MM.1S (cell line): ENCODE data around the gene CCNT2.
A peak's percentile ranks its signal among the peaks of the same experiment; 100 is the strongest.

Experiments used
- DNase-seq: peaks from one replicate; pipeline ENCODE4 v3.0.0-alpha.2; 2015
- H2AFZ ChIP-seq: fragments of 300-600 bp; sonication (generic); 2 replicates; pipeline ENCODE4 v1.6.0; 2016; ENCODE audit warnings: antibody characterized with exemption, low read length
- H3F3A ChIP-seq: fragments of 300-600 bp; sonication (generic); 2 replicates; pipeline ENCODE4 v1.6.1; 2016; ENCODE audit warnings: mild to moderate bottlenecking, antibody characterized with exemption, low read length, moderate library complexity, mixed read lengths; ENCODE audit not compliant: insufficient read depth
- H3K27ac ChIP-seq: fragments of 300-600 bp; sonication (generic); 2 replicates; pipeline ENCODE4 v1.5.1; 2016; ENCODE audit warnings: mild to moderate bottlenecking, low read length
- H3K27me3 ChIP-seq: fragments of 300-600 bp; sonication (generic); replicated peaks from 2 replicates; pipeline ENCODE4 v1.6.0; 2016; ENCODE audit warnings: low read length; ENCODE audit not compliant: insufficient read depth
- H3K36me3 ChIP-seq: fragments of 300-600 bp; sonication (generic); replicated peaks from 2 replicates; pipeline ENCODE4 v1.6.1; 2016; ENCODE audit warnings: mild to moderate bottlenecking, low read length, mixed read lengths; ENCODE audit not compliant: insufficient read depth
- H3K4me1 ChIP-seq: fragments of 300-600 bp; sonication (generic); 2 replicates; pipeline ENCODE4 v1.6.1; 2016; ENCODE audit warnings: low read length, mixed read lengths
- H3K4me2 ChIP-seq: fragments of 300-600 bp; sonication (generic); 2 replicates; pipeline ENCODE4 v1.6.0; 2016; ENCODE audit warnings: low read depth, low read length
- H3K4me3 ChIP-seq: fragments of 300-600 bp; sonication (generic); 2 replicates; pipeline ENCODE4 v1.5.1; 2016; ENCODE audit warnings: low read length, mixed read lengths
- H3K79me2 ChIP-seq: fragments of 300-600 bp; sonication (generic); 2 replicates; pipeline ENCODE4 v1.6.1; 2016; ENCODE audit warnings: mixed run types, low read length, mixed read lengths
- H3K9ac ChIP-seq: fragments of 300-600 bp; sonication (generic); 2 replicates; pipeline ENCODE4 v1.6.1; 2016; ENCODE audit warnings: low read length, mixed read lengths
- H3K9me2 ChIP-seq: fragments of 300-600 bp; sonication (generic); replicated peaks from 2 replicates; pipeline ENCODE4 v1.6.1; 2016; ENCODE audit warnings: mild to moderate bottlenecking, low read length, mixed read lengths; ENCODE audit not compliant: insufficient read depth
- H3K9me3 ChIP-seq: fragments of 300-600 bp; sonication (generic); replicated peaks from 2 replicates; pipeline ENCODE4 v1.6.1; 2016; ENCODE audit warnings: mild to moderate bottlenecking, low read length, mixed read lengths; ENCODE audit not compliant: insufficient read depth
- H4K20me1 ChIP-seq: fragments of 300-600 bp; sonication (generic); 2 replicates; pipeline ENCODE4 v1.6.1; 2016; ENCODE audit warnings: mild to moderate bottlenecking, low read length, moderate library complexity, mixed read lengths; ENCODE audit not compliant: insufficient read depth
- EZH2 ChIP-seq: fragments of 300-600 bp; sonication (generic); optimal IDR thresholded peaks from 2 replicates; pipeline ENCODE3; 2017; ENCODE audit warnings: low read depth, mild to moderate bottlenecking, antibody characterized with exemption, low read length, mixed read lengths
- EZH2phosphoT487 ChIP-seq: fragments of 300-600 bp; sonication (generic); IDR thresholded peaks from 2 replicates; pipeline ENCODE4 v1.6.1; 2018; ENCODE audit warnings: antibody characterized with exemption, low read length
- TF ChIP-seq, protein P1 (sequence below): fragments of 300-600 bp; sonication (generic); IDR thresholded peaks from 2 replicates; pipeline ENCODE4 v1.5.1; 2016; ENCODE audit warnings: antibody characterized with exemption, low read length, mixed read lengths

Gene CCNT2

DNA sequence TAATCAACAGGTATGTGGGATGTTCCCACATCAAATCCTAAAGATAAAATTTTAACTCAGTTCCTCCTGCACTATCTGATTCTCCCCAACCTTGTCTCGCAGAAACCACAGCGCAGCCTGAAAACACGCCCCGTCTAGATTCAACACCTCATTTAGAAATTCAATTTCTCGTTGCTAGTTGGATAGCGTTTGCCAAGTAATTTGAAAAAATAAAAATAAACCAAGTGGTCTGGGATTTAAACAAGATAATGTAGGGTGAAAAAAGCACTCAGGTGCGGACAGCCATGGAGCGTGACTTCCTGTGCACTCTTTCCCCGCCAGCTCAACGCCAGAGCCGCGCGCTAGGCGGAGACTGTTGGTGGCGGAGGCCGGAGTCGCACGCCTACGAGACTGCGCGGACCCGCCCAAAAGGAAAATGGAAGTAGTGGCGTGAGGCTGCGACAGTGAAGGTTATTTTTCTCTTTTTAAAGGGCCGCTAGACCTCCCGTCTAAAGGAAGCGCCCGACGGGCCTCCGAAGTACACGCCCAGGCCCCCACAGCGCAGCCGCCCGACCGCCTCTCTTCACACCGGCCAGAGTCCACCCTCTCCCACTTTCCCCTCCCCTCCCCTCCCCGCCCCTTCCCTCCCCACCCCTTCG is 615 bp upstream of the CCNT2 start:
- no peak for DNase-seq

DNA sequence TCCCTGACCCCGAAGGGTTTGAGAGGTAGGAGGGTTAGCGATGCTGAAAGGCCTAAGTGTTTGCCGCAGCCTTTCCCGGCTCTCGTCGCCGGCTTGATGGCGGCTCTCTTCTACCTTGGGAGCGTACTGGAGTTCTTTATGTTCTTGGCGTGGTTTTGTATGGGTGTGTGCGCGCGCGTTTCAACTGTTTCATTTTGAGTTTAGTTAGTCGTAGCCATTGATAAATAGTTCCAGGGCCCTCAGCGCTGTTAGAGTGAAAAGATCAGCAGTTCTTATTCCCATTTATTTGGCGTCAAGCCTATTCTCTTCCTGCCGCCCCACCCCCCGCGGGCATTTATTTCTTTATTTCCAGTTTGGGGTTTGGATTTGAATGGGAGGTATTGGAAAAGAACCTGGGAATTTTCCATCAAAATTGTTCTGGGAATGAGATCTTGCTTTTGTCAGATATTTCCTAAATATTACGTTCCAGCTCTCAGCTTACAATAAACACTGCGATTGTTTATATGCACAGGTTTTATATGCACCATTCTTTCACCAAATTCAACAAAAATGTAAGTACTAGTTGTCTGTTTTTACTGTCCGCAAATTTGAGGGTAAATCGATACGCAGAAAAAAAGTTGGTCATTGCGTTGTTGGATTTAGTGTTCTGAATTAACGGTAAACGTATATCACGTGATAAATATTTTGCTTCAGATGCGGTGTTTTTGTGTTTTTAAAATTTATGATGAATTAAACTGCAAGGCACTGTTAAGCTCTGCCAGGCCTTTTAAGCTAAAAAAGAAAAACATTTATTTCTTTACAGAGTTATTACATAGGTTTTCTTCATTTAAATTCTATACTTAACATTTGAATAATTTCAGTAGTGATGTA is 954 bp downstream of the CCNT2 start:
- peak overlapping the region; percentile 98 for H3K4me3 ChIP-seq
- peaks cover 16% of the 10 kb centered on the region for H3K4me1 ChIP-seq
- peaks cover 67% of the 10 kb centered on the region for H3K79me2 ChIP-seq
- TF ChIP-seq, protein P1, sequence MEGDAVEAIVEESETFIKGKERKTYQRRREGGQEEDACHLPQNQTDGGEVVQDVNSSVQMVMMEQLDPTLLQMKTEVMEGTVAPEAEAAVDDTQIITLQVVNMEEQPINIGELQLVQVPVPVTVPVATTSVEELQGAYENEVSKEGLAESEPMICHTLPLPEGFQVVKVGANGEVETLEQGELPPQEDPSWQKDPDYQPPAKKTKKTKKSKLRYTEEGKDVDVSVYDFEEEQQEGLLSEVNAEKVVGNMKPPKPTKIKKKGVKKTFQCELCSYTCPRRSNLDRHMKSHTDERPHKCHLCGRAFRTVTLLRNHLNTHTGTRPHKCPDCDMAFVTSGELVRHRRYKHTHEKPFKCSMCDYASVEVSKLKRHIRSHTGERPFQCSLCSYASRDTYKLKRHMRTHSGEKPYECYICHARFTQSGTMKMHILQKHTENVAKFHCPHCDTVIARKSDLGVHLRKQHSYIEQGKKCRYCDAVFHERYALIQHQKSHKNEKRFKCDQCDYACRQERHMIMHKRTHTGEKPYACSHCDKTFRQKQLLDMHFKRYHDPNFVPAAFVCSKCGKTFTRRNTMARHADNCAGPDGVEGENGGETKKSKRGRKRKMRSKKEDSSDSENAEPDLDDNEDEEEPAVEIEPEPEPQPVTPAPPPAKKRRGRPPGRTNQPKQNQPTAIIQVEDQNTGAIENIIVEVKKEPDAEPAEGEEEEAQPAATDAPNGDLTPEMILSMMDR: no peak
- TF ChIP-seq EZH2phosphoT487: no peak
- no peak for TF ChIP-seq EZH2
- H2AFZ ChIP-seq: peak overlapping the region; percentile 79
- H4K20me1 ChIP-seq: peaks cover 28% of the 10 kb centered on the region
- H3K9me3 ChIP-seq: no peaks in the 10 kb centered on the region
- peak overlapping the region; percentile 98 for H3K9ac ChIP-seq
- no peaks in the 10 kb centered on the region for H3K9me2 ChIP-seq
- H3K27me3 ChIP-seq: no peaks in the 10 kb centered on the region
- H3F3A ChIP-seq: peaks cover 21% of the 10 kb centered on the region
- H3K36me3 ChIP-seq: no peaks in the 10 kb centered on the region; the same call in 1 of the 2 replicates
- DNase-seq: peak; percentile 34
- H3K4me2 ChIP-seq: peak overlapping the region; percentile 44
- H3K27ac ChIP-seq: peak overlapping the region; percentile 95

More for the DNA sequence above, 615 bp upstream of the CCNT2 start:
- peaks cover 18% of the 10 kb centered on the region for H4K20me1 ChIP-seq
- H3K4me2 ChIP-seq: peak overlapping the region; percentile 59
- peak overlapping the region; percentile 68 for H3K9ac ChIP-seq
- peaks cover 52% of the 10 kb centered on the region for H3K79me2 ChIP-seq
- peak overlapping the region; percentile 82 for H3K27ac ChIP-seq
- H3K27me3 ChIP-seq: no peaks in the 10 kb centered on the region
- no peaks in the 10 kb centered on the region; the same call in 1 of the 2 replicates for H3K36me3 ChIP-seq
- peaks cover 16% of the 10 kb centered on the region for H3K4me1 ChIP-seq
- TF ChIP-seq, protein P1: peak; percentile 4; the same call in 1 of the 2 replicates
- TF ChIP-seq EZH2: no peak
- H3K9me2 ChIP-seq: no peaks in the 10 kb centered on the region
- H2AFZ ChIP-seq: peak overlapping the region; percentile 73
- H3K9me3 ChIP-seq: no peaks in the 10 kb centered on the region
- peaks cover 21% of the 10 kb centered on the region for H3F3A ChIP-seq
- H3K4me3 ChIP-seq: peak overlapping the region; percentile 76

DNA sequence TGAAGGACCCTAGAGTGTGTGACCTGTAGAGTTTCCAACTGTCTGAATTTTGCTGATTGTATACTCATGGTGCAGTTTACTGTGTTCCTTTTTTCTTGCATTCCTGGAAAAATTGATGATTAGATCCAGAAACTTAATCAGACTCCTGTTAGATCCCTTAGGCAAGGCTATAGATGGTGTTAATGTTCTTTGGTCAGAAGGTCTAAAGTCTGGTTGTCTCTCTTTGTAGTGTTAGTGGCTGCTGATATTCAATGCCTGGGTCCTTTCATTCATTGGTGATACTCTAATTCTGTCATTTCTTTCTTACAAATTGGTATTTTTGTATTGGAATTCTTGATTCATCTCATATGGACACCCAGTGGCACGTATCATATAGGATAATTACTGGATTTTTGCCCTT is 6.3 kb downstream of the CCNT2 start:
- Histone ChIP-seq H3K27ac (no peak overlapping the region), H3K9me3 (no peaks in the 10 kb centered on the region), H3K79me2 (peaks cover 100% of the 10 kb centered on the region), H3K9ac (no peak overlapping the region), H3K36me3 (no peaks in the 10 kb centered on the region; the same call in 1 of the 2 replicates), H3F3A (no peaks in the 10 kb centered on the region), H3K4me1 (peaks cover 13% of the 10 kb centered on the region), H2AFZ (no peak overlapping the region), H4K20me1 (peaks cover 73% of the 10 kb centered on the region), H3K4me3 (no peak overlapping the region), H3K4me2 (no peak overlapping the region), H3K9me2 (no peaks in the 10 kb centered on the region), H3K27me3 (no peaks in the 10 kb centered on the region)
- DNase-seq: no peak
- TF ChIP-seq EZH2: no peak
- TF ChIP-seq, protein P1: no peak
- no peak for TF ChIP-seq EZH2phosphoT487
